Measurements from ENCODE around the gene PACS2. TPM values are rescaled to one million over a fixed set of nuclear protein-coding genes. Genes with fewer than 3 reads are reported as not detected.

PACS2 gene
- total RNA-seq, 1 experiment from 2014 or later, result 57.7 TPM

- TF ChIP-seq CTCF (IDR thresholded peaks at IDR 0.05; ENCODE audit: unreplicated experiment), result no peak
- H3K4me3 Mint-ChIP-seq (ENCODE audit: unreplicated experiment), result no peak overlapping the region
- ChIA-PET POLR2A (no interaction called here), CTCF (no interaction called here)
- no peaks in the 10 kb centered on the region for H3K27me3 Mint-ChIP-seq (ENCODE audit: insufficient read depth, unreplicated experiment)
- no peak for DNase-seq (ENCODE audit: unreplicated experiment)
- no TSS peak for BruUV-seq (replicated peaks)
- intact Hi-C loops (cut with micrococcal nuclease), result no loop called here
- no peak overlapping the region for H3K27ac Mint-ChIP-seq (ENCODE audit: low read depth, unreplicated experiment)
- no peaks in the 10 kb centered on the region for H3K4me1 Mint-ChIP-seq (ENCODE audit: insufficient read depth, unreplicated experiment)
- no peaks in the 10 kb centered on the region for H3K9me3 Mint-ChIP-seq (ENCODE audit: unreplicated experiment)
- peaks cover 9% of the 10 kb centered on the region for H3K36me3 Mint-ChIP-seq (ENCODE audit: insufficient read depth, unreplicated experiment)
Observed at GRCh38 chr14:105386581-105387529, 72.3 kb downstream of the PACS2 start.

- Mint-ChIP-seq H3K36me3 (ENCODE audit: insufficient read depth, unreplicated experiment) (peaks cover 9% of the 10 kb centered on the region), H3K27me3 (ENCODE audit: insufficient read depth, unreplicated experiment) (no peaks in the 10 kb centered on the region), H3K27ac (ENCODE audit: low read depth, unreplicated experiment) (no peak overlapping the region), H3K9me3 (ENCODE audit: unreplicated experiment) (no peaks in the 10 kb centered on the region), H3K4me1 (ENCODE audit: insufficient read depth, unreplicated experiment) (no peaks in the 10 kb centered on the region), H3K4me3 (ENCODE audit: unreplicated experiment) (no peak overlapping the region)
- ChIA-PET CTCF (no interaction called here), POLR2A (no interaction called here)
- intact Hi-C loops (cut with micrococcal nuclease), result no loop called here
- no peak for TF ChIP-seq CTCF (IDR thresholded peaks at IDR 0.05; ENCODE audit: unreplicated experiment)
- no TSS peak for BruUV-seq (replicated peaks)
- no peak for DNase-seq (ENCODE audit: unreplicated experiment)
Observed at GRCh38 chr14:105387530-105387922, 73.0 kb downstream of the PACS2 start.

GRCh38 chr14:105388110-105388951 lies 73.8 kb downstream of the PACS2 start:
- peaks cover 9% of the 10 kb centered on the region for H3K36me3 Mint-ChIP-seq (ENCODE audit: insufficient read depth, unreplicated experiment)
- H3K27me3 Mint-ChIP-seq (ENCODE audit: insufficient read depth, unreplicated experiment), result no peaks in the 10 kb centered on the region
- no peaks in the 10 kb centered on the region for H3K9me3 Mint-ChIP-seq (ENCODE audit: unreplicated experiment)
- no peak for DNase-seq (ENCODE audit: unreplicated experiment)
- H3K4me3 Mint-ChIP-seq (ENCODE audit: unreplicated experiment), result no peak overlapping the region
- BruUV-seq (replicated peaks), result no TSS peak
- ChIA-PET CTCF (interaction anchor here (0.6 kb wide), 1 partner anchor 102 kb away, joined by 3 read pairs; no protein-coding TSS in a partner anchor), POLR2A (no interaction called here)
- intact Hi-C loops (cut with micrococcal nuclease), result no loop called here
- H3K4me1 Mint-ChIP-seq (ENCODE audit: insufficient read depth, unreplicated experiment), result no peaks in the 10 kb centered on the region
- no peak overlapping the region for H3K27ac Mint-ChIP-seq (ENCODE audit: low read depth, unreplicated experiment)
- no peak for TF ChIP-seq CTCF (IDR thresholded peaks at IDR 0.05; ENCODE audit: unreplicated experiment)

GRCh38 chr14:105388976-105389375 lies 74.4 kb downstream of the PACS2 start:
- peaks cover 11% of the 10 kb centered on the region for H3K36me3 Mint-ChIP-seq (ENCODE audit: insufficient read depth, unreplicated experiment)
- BruUV-seq (replicated peaks), result no TSS peak
- H3K27me3 Mint-ChIP-seq (ENCODE audit: insufficient read depth, unreplicated experiment), result no peaks in the 10 kb centered on the region
- no peak for DNase-seq (ENCODE audit: unreplicated experiment)
- no peaks in the 10 kb centered on the region for H3K9me3 Mint-ChIP-seq (ENCODE audit: unreplicated experiment)
- POLR2A ChIA-PET, result no interaction called here
- H3K4me1 Mint-ChIP-seq (ENCODE audit: insufficient read depth, unreplicated experiment), result no peaks in the 10 kb centered on the region
- TF ChIP-seq CTCF (IDR thresholded peaks at IDR 0.05; ENCODE audit: unreplicated experiment), result no peak
- H3K4me3 Mint-ChIP-seq (ENCODE audit: unreplicated experiment), result no peak overlapping the region
- intact Hi-C loops (cut with micrococcal nuclease), result no loop called here
- CTCF ChIA-PET, result interaction anchor here (0.6 to 0.7 kb wide), 2 partner anchors 101 to 175 kb away, joined by 3 read pairs; no protein-coding TSS in a partner anchor
- H3K27ac Mint-ChIP-seq (ENCODE audit: low read depth, unreplicated experiment), result no peak overlapping the region
